GM21786 (cell line): Measurements from ENCODE around the gene USP28.
"Not testable (repeated sequence)": the region's sequence is repeated elsewhere in the genome, so short reads cannot be mapped to it uniquely, and the experiment has no call there.

Source experiments
- ATAC-seq: cut with Tn5 transposase; IDR thresholded peaks from one replicate; pipeline ENCODE4 v1.9.1; 2021; ENCODE audit not compliant: unreplicated experiment

The USP28 gene, protein sequence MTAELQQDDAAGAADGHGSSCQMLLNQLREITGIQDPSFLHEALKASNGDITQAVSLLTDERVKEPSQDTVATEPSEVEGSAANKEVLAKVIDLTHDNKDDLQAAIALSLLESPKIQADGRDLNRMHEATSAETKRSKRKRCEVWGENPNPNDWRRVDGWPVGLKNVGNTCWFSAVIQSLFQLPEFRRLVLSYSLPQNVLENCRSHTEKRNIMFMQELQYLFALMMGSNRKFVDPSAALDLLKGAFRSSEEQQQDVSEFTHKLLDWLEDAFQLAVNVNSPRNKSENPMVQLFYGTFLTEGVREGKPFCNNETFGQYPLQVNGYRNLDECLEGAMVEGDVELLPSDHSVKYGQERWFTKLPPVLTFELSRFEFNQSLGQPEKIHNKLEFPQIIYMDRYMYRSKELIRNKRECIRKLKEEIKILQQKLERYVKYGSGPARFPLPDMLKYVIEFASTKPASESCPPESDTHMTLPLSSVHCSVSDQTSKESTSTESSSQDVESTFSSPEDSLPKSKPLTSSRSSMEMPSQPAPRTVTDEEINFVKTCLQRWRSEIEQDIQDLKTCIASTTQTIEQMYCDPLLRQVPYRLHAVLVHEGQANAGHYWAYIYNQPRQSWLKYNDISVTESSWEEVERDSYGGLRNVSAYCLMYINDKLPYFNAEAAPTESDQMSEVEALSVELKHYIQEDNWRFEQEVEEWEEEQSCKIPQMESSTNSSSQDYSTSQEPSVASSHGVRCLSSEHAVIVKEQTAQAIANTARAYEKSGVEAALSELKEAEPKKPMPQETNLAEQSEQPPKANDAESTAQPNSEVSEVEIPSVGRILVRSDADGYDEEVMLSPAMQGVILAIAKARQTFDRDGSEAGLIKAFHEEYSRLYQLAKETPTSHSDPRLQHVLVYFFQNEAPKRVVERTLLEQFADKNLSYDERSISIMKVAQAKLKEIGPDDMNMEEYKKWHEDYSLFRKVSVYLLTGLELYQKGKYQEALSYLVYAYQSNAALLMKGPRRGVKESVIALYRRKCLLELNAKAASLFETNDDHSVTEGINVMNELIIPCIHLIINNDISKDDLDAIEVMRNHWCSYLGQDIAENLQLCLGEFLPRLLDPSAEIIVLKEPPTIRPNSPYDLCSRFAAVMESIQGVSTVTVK

DNA sequence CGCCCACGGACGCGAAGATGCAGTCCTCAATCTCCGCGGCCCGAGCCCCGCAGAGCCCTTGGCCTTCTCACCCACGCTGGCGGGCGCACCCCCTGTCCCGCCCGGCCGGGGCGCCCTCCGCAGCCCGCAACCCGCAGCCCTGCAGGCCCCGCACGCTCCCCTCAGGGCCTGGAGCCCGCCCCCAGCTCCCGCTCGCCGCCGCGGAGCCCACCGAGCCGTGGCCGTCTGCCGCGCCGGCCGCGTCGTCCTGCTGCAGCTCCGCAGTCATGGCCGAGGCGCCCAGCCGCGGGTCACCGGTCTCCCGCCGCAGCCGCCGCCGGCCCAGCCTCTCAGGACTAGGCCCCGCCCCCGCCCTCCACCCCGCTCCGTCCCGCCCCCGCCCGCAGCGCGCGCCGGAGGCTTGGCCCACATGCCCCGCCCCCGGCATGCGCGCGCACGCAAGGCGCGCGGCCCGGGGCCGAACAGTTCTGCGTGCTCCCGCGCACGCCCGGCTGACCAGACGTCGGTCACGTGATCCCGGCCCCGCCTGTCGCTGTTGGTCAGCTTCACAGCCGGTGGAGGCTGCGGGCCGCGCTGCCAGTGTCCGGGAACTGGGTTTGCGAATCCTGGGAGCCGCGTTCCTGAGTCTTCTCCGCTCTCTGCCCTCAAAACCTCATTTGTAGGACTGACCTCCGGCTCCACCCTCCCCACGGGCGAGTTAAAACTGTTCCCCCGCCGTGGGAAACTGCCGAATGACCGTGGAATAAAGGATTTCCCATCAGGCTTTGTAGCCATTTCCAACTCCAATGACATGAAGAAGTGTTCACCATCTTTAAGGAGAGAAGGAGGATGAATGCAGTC lies at the start of gene USP28:
Gene USP28 (minus strand): TSS at position 339 of the 840 bp plus-strand sequence. CDS start 71 bp downstream, at position 268.
- peak; percentile 87 for ATAC-seq

DNA sequence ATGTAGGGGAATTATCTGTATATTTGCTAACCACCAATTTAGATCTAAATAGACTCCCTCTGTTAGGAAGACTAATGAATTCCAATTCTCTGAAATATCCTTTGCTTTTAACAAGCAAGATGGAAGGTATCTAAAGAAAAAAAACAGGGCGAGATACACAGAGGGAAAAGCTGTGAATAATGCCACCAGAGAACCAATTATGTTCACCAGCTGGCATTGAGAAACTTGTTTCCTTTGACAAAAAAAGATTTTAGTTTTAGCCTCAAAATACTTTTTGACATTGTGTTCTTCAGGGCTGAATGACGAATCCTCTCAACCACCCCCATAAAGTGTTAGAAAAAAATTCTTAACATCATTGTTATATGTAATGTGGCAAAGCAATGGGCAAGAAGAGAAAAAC lies 48.2 kb upstream of the USP28 start:
- ATAC-seq, result no peak

DNA sequence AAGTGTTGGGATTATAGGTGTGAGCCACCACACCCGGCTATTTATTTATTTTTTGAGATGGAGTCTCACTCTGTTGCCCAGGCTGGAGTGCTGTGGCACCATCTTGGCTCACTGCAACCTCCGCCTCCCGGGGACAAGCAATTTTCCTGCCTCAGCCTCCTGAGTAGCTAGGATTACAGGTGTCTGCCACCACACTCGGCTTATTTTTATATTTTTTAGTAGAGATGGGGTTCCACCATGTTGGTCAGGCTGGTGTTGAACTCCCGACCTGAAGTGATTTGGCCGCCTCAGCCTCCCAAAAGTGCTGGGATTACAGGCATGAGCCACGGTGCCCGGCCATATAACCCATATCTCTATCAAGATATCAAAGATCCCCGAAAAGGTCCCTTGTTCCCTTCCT lies 36.1 kb upstream of the USP28 start:
- ATAC-seq, result not testable (repeated sequence)

- no peak for ATAC-seq
These were observed 32.7 kb upstream of the USP28 start for GRCh38 chr11:113908098-113908497.

DNA sequence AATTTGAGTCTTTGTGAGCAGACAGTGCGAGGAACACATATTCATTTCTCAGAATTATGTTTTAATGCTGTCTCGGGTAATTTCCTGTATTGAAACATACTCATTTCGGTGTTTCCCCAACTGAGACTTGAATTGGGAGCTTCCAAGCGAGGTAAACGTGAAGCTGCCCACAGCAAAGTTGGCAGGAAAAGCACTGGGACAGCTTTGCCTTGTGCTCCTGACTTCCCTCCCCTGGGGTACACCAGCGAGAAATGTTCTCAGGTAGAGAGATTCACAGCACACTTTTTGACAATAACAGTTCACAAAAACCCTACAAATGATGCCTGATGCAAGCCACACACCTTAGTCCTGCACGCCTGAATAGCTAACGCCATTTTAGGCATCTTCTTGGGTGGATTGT lies 32.3 kb upstream of the USP28 start:
- ATAC-seq, result no peak

- no peak for ATAC-seq
These were observed 31.8 kb upstream of the USP28 start for GRCh38 chr11:113907152-113907551.

GRCh38 chr11:113906516-113906915 lies 31.1 kb upstream of the USP28 start:
- ATAC-seq, result no peak

GRCh38 chr11:113906038-113906437 lies 30.7 kb upstream of the USP28 start:
- ATAC-seq, result no peak

DNA sequence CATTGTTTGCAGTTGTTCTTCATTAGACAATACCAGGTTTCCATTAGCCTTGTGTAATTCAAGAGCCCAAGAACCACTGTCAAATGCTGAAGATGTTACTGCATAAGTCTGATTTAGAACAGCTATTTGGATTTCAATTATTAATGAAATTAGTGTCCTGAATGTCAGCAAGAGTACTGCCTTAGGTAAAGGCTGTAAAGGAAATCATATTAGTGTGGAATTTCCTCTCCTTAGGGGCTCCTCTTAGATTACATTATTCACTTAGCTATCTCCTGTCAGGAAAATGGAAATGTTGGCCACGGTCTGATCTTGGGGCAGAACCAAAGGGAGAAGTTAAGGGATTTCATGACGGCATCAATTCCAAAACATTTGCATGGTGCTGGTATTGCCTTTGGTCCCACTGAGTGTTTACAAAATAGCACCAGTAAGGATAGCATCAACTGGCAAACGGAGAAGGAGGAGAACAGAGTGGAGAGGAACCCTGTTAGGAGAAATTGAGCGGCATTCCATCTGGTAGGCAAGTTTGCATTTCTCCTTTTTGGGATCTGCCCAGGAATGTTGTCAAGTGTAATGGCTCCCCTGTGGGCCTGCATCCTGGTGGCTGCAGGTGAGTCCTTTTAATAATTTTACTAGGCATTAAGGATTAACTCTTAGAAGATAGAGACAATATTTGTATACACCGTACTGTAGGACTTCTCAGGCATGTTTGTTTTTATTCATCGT lies 29.2 kb upstream of the USP28 start, which contains the start of gene HTR3B:
Gene HTR3B (plus strand): TSS at position 418 of the 723 bp plus-strand sequence. CDS start 138 bp downstream, at position 556.
- no peak for ATAC-seq

- ATAC-seq, result no peak
These were observed 25.8 kb upstream of the USP28 start for GRCh38 chr11:113901141-113901540.

DNA sequence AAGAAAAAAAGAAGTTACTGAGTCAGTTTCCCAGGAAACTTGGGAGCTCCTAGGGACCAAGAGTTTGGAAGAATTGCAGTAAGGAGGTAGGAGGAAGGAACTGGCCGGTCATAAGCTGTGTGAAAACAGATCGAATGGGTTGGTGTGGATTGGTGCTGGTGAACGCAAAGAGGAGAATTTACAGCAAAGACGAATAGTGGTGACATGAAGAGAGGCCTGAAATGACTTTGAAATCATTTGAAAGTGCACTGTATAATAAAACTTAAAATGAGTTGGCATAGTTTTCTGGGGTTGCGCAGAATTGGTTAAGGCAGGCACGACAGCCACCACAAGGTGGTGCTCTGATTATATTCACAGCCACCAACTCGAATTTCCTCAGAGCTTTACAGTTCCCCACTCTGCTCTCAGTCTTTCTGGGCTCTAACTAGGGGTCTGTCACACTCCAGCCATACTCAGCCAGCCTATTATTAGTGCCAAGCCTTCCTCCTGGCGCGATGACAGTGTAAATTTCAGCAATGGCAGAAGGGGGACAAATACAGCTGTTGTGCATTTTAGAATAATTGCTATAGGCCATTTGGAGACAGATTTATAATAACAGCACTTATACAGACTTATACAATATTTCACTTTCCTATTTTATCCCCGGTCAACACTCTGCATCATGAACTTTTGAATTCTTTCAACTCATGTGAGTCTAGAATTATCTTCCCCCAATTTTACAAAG lies 20.9 kb upstream of the USP28 start:
- ATAC-seq, result peak; percentile 60

- ATAC-seq, result no peak
These were observed 20.2 kb upstream of the USP28 start for GRCh38 chr11:113895367-113896155.

GRCh38 chr11:113894421-113894996 lies 19.1 kb upstream of the USP28 start:
- peak; percentile 72 for ATAC-seq

DNA sequence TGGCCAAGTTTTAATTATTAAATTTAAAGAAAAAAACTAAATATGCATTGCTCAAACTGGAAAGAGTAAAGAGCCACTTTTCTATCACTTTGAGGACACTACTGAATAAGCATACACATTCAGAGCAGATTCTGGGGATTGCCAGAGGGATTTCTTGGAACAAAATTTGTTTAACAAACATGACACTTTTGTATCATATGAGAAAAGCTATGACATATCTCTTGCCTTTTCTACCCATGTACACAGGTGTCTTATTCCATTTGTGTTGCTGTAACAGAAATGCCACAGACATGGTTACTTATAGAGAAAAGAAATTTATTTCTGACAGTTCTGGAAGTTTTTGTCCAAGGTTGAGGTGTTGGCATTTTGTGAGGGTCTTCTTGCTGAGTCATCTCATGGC lies 13.5 kb upstream of the USP28 start:
- ATAC-seq, result no peak

DNA sequence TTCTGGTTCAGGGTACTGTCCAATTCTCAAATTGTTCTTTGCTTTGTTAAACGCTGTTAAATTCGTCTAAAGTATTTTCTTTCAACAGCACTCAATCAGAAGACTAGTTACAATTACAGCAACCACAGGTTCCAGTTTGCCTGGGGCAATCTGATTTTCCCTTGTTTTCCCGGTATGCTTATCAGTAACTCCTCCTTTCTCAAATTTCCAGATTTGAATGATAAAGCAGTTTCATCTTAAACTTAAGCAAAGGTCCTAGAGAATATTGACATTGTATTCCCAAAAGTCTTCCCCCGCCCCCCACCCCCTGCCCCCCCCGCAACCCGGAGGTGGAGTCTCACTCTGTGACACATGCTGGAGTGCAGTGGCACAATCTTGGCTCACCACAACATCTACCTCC lies 10.5 kb upstream of the USP28 start:
- no peak for ATAC-seq

- ATAC-seq, result no peak
These were observed 9.0 kb upstream of the USP28 start for GRCh38 chr11:113884361-113884836.

- no peak for ATAC-seq
These were observed 6.5 kb upstream of the USP28 start for GRCh38 chr11:113881856-113882255.

DNA sequence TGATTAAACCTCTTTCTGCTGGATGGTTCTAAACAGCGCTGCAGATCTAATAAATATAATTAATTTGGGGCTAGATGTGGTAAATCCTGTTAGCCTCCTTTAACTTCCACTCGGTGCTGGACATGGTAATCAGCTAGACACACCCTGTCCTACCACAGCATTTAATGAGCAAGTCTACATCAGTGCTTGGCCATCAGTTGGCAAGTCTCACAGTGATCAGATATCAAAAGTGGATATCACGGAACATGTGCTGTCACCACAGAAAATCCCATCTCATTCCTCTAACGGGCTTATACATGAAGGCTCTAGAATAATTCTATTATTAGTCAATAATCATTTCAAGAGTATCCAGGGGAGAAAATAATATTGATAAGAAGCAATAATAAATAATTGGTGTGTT lies 5.6 kb upstream of the USP28 start:
- no peak for ATAC-seq
